K562 (cell line): Measurements from ENCODE around the gene CAV1. TPM values are rescaled to one million over a fixed set of nuclear protein-coding genes. Genes with fewer than 3 reads are reported as not detected.

Experiments
- ATAC-seq: fragments of 200-7000 bp; cut with Tn5 transposase; 3 replicates; pipeline ENCODE4 v1.9.1; 2020; ENCODE audit warnings: moderate library complexity
- BruUV-seq: library from RNA; stranded (reverse); fragments of 400-500 nt; replicated peaks from 2 replicates; lab custom pipeline; 2021; lab: Mats Ljungman, UMichigan
- CTCF ChIA-PET: fragments of 300-600 bp; formaldehyde crosslinking; extraction: SDS; loops from one replicate; lab custom pipeline; 2021; ENCODE audit warnings: low intra/inter-chr PET ratio; lab: Yijun Ruan, JAX
- POLR2A ChIA-PET: fragments of 300-600, 350-650 bp; sonication (Branson Sonifier 250); formaldehyde crosslinking; extraction: SDS; loops from one replicate; lab custom pipeline; 2021; ENCODE audit warnings: antibody characterized with exemption, inconsistent platforms; lab: Yijun Ruan, JAX
- DNase-seq, 4 experiments: peaks; one replicate each; pipeline versions ENCODE4 v3.0.0 to v3.0.0-alpha.2; 2011 to 2018; ENCODE audit warnings: low spot score in 3 of 4, mixed read lengths in 3 of 4; ENCODE audit errors: extremely low read depth in 1 of 4
- FAIRE-seq: peaks from 2 replicates; lab custom pipeline; 2011; peaks lifted over from hg19 to GRCh38; lab: Jason Lieb, UNC
- H2AFZ ChIP-seq: 2 replicates; pipeline ENCODE4 v1.6.0; 2011; ENCODE audit warnings: low read depth, low read length, control low read depth, inconsistent platforms
- H3K27ac ChIP-seq: fragments of 200-600 bp; 3 replicates; pipeline ENCODE4 v1.8.0; 2011; ENCODE audit warnings: low read depth, mild to moderate bottlenecking, control low read depth, inconsistent platforms, low read length, moderate library complexity, mixed read lengths; ENCODE audit errors: extremely low read depth
- H3K27me3 ChIP-seq, 2 experiments: fragments of 300-600 bp in 1 of 2; 2 replicates in 1 of 2; 3 replicates in 1 of 2; pipeline versions ENCODE4 v1.6.0 to v1.8.0; 2011; ENCODE audit warnings: inconsistent platforms in 2 of 2, low read length in 2 of 2, mild to moderate bottlenecking in 1 of 2, mixed read lengths in 1 of 2, moderate library complexity in 1 of 2; ENCODE audit not compliant: control insufficient read depth in 2 of 2, insufficient read depth in 2 of 2
- H3K36me3 ChIP-seq: fragments of 300-600 bp; 3 replicates; pipeline ENCODE4 v1.8.0; 2011; ENCODE audit warnings: mild to moderate bottlenecking, low read length, inconsistent platforms; ENCODE audit not compliant: control insufficient read depth, insufficient read depth
- H3K4me1 ChIP-seq, 2 experiments: fragments of 200-600 bp in 1 of 2; replicated peaks in 1 of 2; 2 replicates in 1 of 2; 3 replicates in 1 of 2; pipeline versions ENCODE4 v1.5.1 to v1.8.0; 2011; ENCODE audit warnings: inconsistent platforms in 2 of 2, low read length in 2 of 2, mild to moderate bottlenecking in 1 of 2, mixed read lengths in 1 of 2, moderate library complexity in 1 of 2; ENCODE audit not compliant: control insufficient read depth in 2 of 2, insufficient read depth in 2 of 2
- H3K4me2 ChIP-seq: 2 replicates; pipeline ENCODE4 v1.6.1; 2011; ENCODE audit warnings: low read length, control low read depth, inconsistent platforms, mixed read lengths; ENCODE audit not compliant: insufficient read depth
- H3K4me3 ChIP-seq: fragments of 200-600 bp; sonication (generic), shearing (Covaris generic); 2 replicates; pipeline ENCODE4 v1.5.1; 2016; ENCODE audit warnings: control low read depth, inconsistent platforms
- H3K79me2 ChIP-seq: fragments of 200-600 bp; 3 replicates; pipeline ENCODE4 v1.8.0; 2011; ENCODE audit warnings: low read length, inconsistent platforms; ENCODE audit not compliant: control insufficient read depth, insufficient read depth
- H3K9ac ChIP-seq, 2 experiments: 2 replicates each; pipeline versions ENCODE4 v1.6.0 to v1.6.1; 2011; ENCODE audit warnings: low read depth in 2 of 2, low read length in 2 of 2, control low read depth in 1 of 2, inconsistent platforms in 1 of 2, mild to moderate bottlenecking in 1 of 2, mixed read lengths in 1 of 2; ENCODE audit not compliant: insufficient read depth in 1 of 2
- H3K9me1 ChIP-seq: one replicate; pipeline ENCODE4 v1.6.0; 2011; ENCODE audit warnings: inconsistent platforms, mild to moderate bottlenecking, low read length, moderate library complexity; ENCODE audit not compliant: control insufficient read depth, insufficient read depth
- H3K9me3 ChIP-seq: replicated peaks from 2 replicates; pipeline ENCODE4 v1.5.1; 2011; ENCODE audit warnings: low read depth, low read length, inconsistent platforms; ENCODE audit not compliant: control insufficient read depth, insufficient read depth
- H4K20me1 ChIP-seq: replicated peaks from 2 replicates; pipeline ENCODE4 v1.6.1; 2011; ENCODE audit warnings: low read length, inconsistent platforms, mixed read lengths; ENCODE audit not compliant: control insufficient read depth, insufficient read depth
- BCL6 ChIP-seq: fragments of 250-450 bp; sonication (Bioruptor Pico); IDR thresholded peaks from 2 replicates; pipeline ENCODE4 v1.4.0; 2020
- BDP1 ChIP-seq: IDR thresholded peaks from 3 replicates; pipeline ENCODE4 v1.6.1; 2011; ENCODE audit not compliant: insufficient read length, insufficient read depth
- CBFA2T3 ChIP-seq: fragments of 450-650 bp; IDR thresholded peaks from 2 replicates; pipeline ENCODE4 v1.6.1; 2017
- E2F3 ChIP-seq: fragments of 250-450 bp; sonication (Bioruptor Pico); IDR thresholded peaks from 2 replicates; pipeline ENCODE4 v1.4.0; 2020; ENCODE audit warnings: mild to moderate bottlenecking
- ERF ChIP-seq: fragments of 450-650 bp; formaldehyde crosslinking; IDR thresholded peaks from 2 replicates; pipeline ENCODE4 v1.4.0; 2020; ENCODE audit warnings: mild to moderate bottlenecking, mixed read lengths
- POU5F1 ChIP-seq: fragments of 150-350 bp; IDR thresholded peaks from 2 replicates; pipeline ENCODE4 v1.6.1; 2014; ENCODE audit warnings: borderline replicate concordance, low read length, low read depth, mild to moderate bottlenecking; ENCODE audit not compliant: partially characterized antibody
- RBM39 ChIP-seq: fragments of 200-400 bp; formaldehyde crosslinking; optimal IDR thresholded peaks from 2 replicates; pipeline ENCODE3; 2018; ENCODE audit warnings: low read depth, low read length
- RUNX1 ChIP-seq: sonication (generic); IDR thresholded peaks from 2 replicates; pipeline ENCODE4 v1.6.1; 2016; ENCODE audit warnings: antibody characterized with exemption, low read depth
- SMARCA5 ChIP-seq: fragments of 450-650 bp; IDR thresholded peaks from 2 replicates; pipeline ENCODE4 v1.6.1; 2016
- U2AF1 ChIP-seq: fragments of 200-400 bp; formaldehyde crosslinking; optimal IDR thresholded peaks from 2 replicates; pipeline ENCODE3; 2017; ENCODE audit warnings: mild to moderate bottlenecking, low read depth, low read length, moderate library complexity
- ZFPM2 ChIP-seq: fragments of 250-450 bp; sonication (Bioruptor Pico); IDR thresholded peaks from 2 replicates; pipeline ENCODE4 v1.5.1; 2022; ENCODE audit warnings: mild to moderate bottlenecking
- ZNF12 ChIP-seq: sonication (generic); formaldehyde crosslinking; IDR thresholded peaks from 2 replicates; pipeline ENCODE4 v1.4.0; 2020; ENCODE audit warnings: mild to moderate bottlenecking, missing genetic modification reagents
- ZNF174 ChIP-seq: fragments of 250-450 bp; sonication (Bioruptor Pico); IDR thresholded peaks from 2 replicates; pipeline ENCODE4 v1.4.0; 2020; ENCODE audit warnings: mild to moderate bottlenecking
- ZNF23 ChIP-seq: fragments of 250-450 bp; sonication (Bioruptor Pico); IDR thresholded peaks from 2 replicates; pipeline ENCODE4 v1.4.0; 2020; ENCODE audit warnings: mild to moderate bottlenecking
- ZNF668 ChIP-seq: fragments of 250-450 bp; sonication (Bioruptor Pico); IDR thresholded peaks from 2 replicates; pipeline ENCODE4 v1.8.0; 2022; ENCODE audit warnings: mild to moderate bottlenecking, inconsistent platforms
- WGBS: fragments of 100-300 bp; shearing (Covaris generic); methylation state at CpG from one replicate; pipeline ENCODE4 v1.1.6; 2016; ENCODE audit warnings: low coverage, mixed read lengths; ENCODE audit not compliant: insufficient coverage; ENCODE audit errors: missing lambda C conversion rate; 5-methylcytosine and 5-hydroxymethylcytosine counted together
- in situ Hi-C: fragments of 300-500 bp; cut with MboI; formaldehyde crosslinking; loops from 4 replicates; pipeline ENCODE4 v1.15.0; 2018; ENCODE audit warnings: inconsistent platforms, mixed read lengths
- intact Hi-C: fragments of 100-400 bp; cut with micrococcal nuclease; formaldehyde crosslinking; loops from 2 replicates; pipeline ENCODE4 v1.14.2; 2022
- polyA plus RNA-seq, 8 experiments: library from polyadenylated mRNA; depleted of rRNA in 4 of 8; stranded (reverse) in 5 of 8; unstranded in 3 of 8; fragments of >200 nt; fragmentation: Nextera tagmentation in 2 of 8; fragmentation: Illumina TruSeq in 1 of 8; extraction: Ambion mirVana in 2 of 8; extraction: Trizol in 1 of 8; gene quantifications; 2 replicates each; pipeline versions ENCODE4 v1.2.1 to v1.2.3, GENCODE V29; 2011 to 2014; ENCODE audit warnings: inconsistent platforms in 1 of 8, missing spikeins in 1 of 8
- total RNA-seq, 7 experiments: library from RNA; depleted of rRNA in 6 of 7; stranded (reverse); fragments of >200 nt in 6 of 7; fragmentation: Illumina TruSeq in 2 of 7; extraction: Trizol in 2 of 7; gene quantifications; 2 replicates each; pipeline versions ENCODE4 v1.2.1 to v1.2.3, GENCODE V29; 2011 to 2021; ENCODE audit warnings: low replicate concordance in 1 of 7

CAV1 gene
- total and polyA plus RNA-seq, 9 of the 15 experiments (the other 6 are each of a cell fraction or from before 2014, with no cell fraction given), result 0.08 to 1.5 (median 0.63) TPM

GRCh38 chr7:116584721-116585120, 59.9 kb downstream of the CAV1 start:
- H3K9me3 ChIP-seq, result no peaks in the 10 kb centered on the region
- FAIRE-seq, result no peak
- no peak overlapping the region for H3K9ac ChIP-seq
- H4K20me1 ChIP-seq, result no peaks in the 10 kb centered on the region
- ChIA-PET CTCF (no interaction called here), POLR2A (interaction anchor here (0.6 to 0.9 kb wide), 2 partner anchors 9 to 353 kb away, joined by 3 read pairs; no protein-coding TSS in a partner anchor)
- H3K27me3 ChIP-seq, result 0 out of 5 replicates have a peak, but pooled peaks cover 0 to 7% of the 10 kb centered on the region in 2 experiments
- intact Hi-C loops, result loop anchor here (5.0 kb wide), 1 partner anchor 242 kb away; no protein-coding TSS in a partner anchor
- H3K4me3 ChIP-seq, result no peak overlapping the region
- no peaks in the 10 kb centered on the region for H3K4me1 ChIP-seq
- BruUV-seq, result no TSS peak
- no peak for TF ChIP-seq ZFPM2
- TF ChIP-seq U2AF1, result no peak
- no peak for TF ChIP-seq ZNF174
- TF ChIP-seq RUNX1, result no peak
- no peak for TF ChIP-seq POU5F1
- TF ChIP-seq ERF (CRISPR knock-in tag), result no peak
- TF ChIP-seq ZNF23, result no peak
- TF ChIP-seq E2F3 (CRISPR knock-in tag), result no peak
- no peak for TF ChIP-seq BCL6 (CRISPR knock-in tag)
- TF ChIP-seq RBM39, result no peak
- no peak for TF ChIP-seq CBFA2T3
- no peak for TF ChIP-seq ZNF12 (CRISPR knock-in tag)
- TF ChIP-seq BDP1, result no peak
- TF ChIP-seq SMARCA5, result no peak
- no peak for TF ChIP-seq ZNF668 (CRISPR knock-in tag)
- 2% methylated on average over 1 of the region's 1 CpG for WGBS
- H2AFZ ChIP-seq, result no peak overlapping the region
- no peak overlapping the region for H3K27ac ChIP-seq
- no peaks in the 10 kb centered on the region for H3K79me2 ChIP-seq
- in situ Hi-C loops, result no loop called here
- no peak for DNase-seq
- H3K9me1 ChIP-seq, result no peaks in the 10 kb centered on the region
- H3K4me2 ChIP-seq, result no peak overlapping the region
- no peak for ATAC-seq
- no peaks in the 10 kb centered on the region for H3K36me3 ChIP-seq
